Measurements from ENCODE around the gene WDR3. TPM values are rescaled to one million over a fixed set of nuclear protein-coding genes. Genes with fewer than 3 reads are reported as not detected.

WDR3 gene
- total RNA-seq, 4 donors from 2014 or later = 7.0 to 13.2 (median 11.1) TPM

- no peak for TF ChIP-seq CTCF (IDR thresholded peaks at IDR 0.05; ENCODE audit: low read depth)
Observed at GRCh38 chr1:117897551-117897950, 32.0 kb upstream of the WDR3 start.

GRCh38 chr1:117899801-117900200 lies 29.7 kb upstream of the WDR3 start:
- TF ChIP-seq CTCF (IDR thresholded peaks at IDR 0.05; ENCODE audit: low read depth) = no peak

GRCh38 chr1:117902944-117903343 lies 26.6 kb upstream of the WDR3 start:
- TF ChIP-seq CTCF (IDR thresholded peaks at IDR 0.05; ENCODE audit: low read depth) = no peak

- TF ChIP-seq CTCF (IDR thresholded peaks at IDR 0.05; ENCODE audit: low read depth) = no peak
Observed at GRCh38 chr1:117904485-117904884, 25.1 kb upstream of the WDR3 start.

- no peak for TF ChIP-seq CTCF (IDR thresholded peaks at IDR 0.05; ENCODE audit: low read depth)
Observed at GRCh38 chr1:117905019-117905418, 24.5 kb upstream of the WDR3 start.

GRCh38 chr1:117911051-117911450 lies 18.5 kb upstream of the WDR3 start:
- no peak for TF ChIP-seq CTCF (IDR thresholded peaks at IDR 0.05; ENCODE audit: low read depth)

GRCh38 chr1:117919376-117919775 lies 10.2 kb upstream of the WDR3 start:
- no peak for TF ChIP-seq CTCF (IDR thresholded peaks at IDR 0.05; ENCODE audit: low read depth)
